ENCODE results near the gene CCDC158. TPM values are rescaled to one million over a fixed set of nuclear protein-coding genes. Genes with fewer than 3 reads are reported as not detected.

The CCDC158 gene
- total RNA-seq, 3 donors from 2014 or later: 1.3 to 5.4 (median 4.3) TPM

DNA sequence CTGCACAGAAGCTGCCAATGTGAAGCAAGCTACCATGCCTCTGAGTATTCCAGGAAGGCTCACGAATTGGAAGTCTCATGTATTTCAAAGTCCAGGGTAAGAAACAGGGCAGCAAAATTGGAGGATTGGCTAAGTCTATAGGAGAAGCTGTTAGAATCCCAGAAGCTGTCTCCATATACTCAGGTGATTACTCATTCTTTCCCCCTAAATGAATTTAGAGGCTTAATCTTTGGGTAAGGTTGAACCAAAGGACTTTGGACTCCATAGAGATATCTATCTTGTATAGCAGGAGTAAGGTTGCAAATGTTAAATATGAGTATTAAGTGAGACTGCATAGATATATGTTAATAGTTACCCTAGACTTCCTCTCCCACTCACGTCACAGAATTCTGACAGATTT, 78.1 kb downstream of the CCDC158 start:
- no peaks in the 10 kb centered on the region for H3K36me3 ChIP-seq
- no peaks in the 10 kb centered on the region for H3K9me3 ChIP-seq
- no peak for DNase-seq (ENCODE audit: low spot score in 2 of 2)
- TF ChIP-seq POLR2A (IDR thresholded peaks at IDR 0.05) (no peak), POLR2AphosphoS5 (IDR thresholded peaks at IDR 0.05) (no peak)
- H3K4me1 ChIP-seq: no peaks in the 10 kb centered on the region
- no peaks in the 10 kb centered on the region for H3K27me3 ChIP-seq
- H3K27ac ChIP-seq: no peak overlapping the region
- no peak overlapping the region for H3K4me3 ChIP-seq
- intact Hi-C loops (cut with DNase I; ENCODE audit: low total_unique reads): no loop called here

DNA sequence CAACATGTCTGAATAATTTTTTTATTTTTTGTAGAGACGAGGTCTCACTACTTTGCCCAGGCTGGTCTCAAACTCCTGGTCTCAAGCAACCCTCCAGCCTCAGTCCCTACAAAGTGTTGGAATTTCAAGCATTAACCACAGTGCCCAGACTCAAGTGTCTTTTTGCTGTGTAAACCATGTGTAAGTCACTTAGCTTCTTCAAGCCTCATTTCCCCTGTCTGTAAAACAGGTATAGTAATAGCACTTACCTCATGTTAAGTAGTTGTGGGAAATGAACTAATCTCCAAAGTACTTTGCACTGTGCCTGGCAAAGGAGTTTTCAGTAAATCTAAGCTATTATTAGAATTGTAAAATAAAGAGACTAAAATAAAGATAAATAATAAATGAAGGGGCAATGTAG, 78.8 kb downstream of the CCDC158 start:
- Histone ChIP-seq H3K27me3 (no peaks in the 10 kb centered on the region), H3K4me1 (no peaks in the 10 kb centered on the region), H3K27ac (no peak overlapping the region), H3K36me3 (no peaks in the 10 kb centered on the region), H3K4me3 (no peak overlapping the region), H3K9me3 (no peaks in the 10 kb centered on the region)
- intact Hi-C loops (cut with DNase I; ENCODE audit: low total_unique reads): no loop called here
- DNase-seq (ENCODE audit: low spot score in 2 of 2): no peak
- no peak for TF ChIP-seq POLR2A (IDR thresholded peaks at IDR 0.05)
- no peak for TF ChIP-seq POLR2AphosphoS5 (IDR thresholded peaks at IDR 0.05)
- TF ChIP-seq, protein P1, sequence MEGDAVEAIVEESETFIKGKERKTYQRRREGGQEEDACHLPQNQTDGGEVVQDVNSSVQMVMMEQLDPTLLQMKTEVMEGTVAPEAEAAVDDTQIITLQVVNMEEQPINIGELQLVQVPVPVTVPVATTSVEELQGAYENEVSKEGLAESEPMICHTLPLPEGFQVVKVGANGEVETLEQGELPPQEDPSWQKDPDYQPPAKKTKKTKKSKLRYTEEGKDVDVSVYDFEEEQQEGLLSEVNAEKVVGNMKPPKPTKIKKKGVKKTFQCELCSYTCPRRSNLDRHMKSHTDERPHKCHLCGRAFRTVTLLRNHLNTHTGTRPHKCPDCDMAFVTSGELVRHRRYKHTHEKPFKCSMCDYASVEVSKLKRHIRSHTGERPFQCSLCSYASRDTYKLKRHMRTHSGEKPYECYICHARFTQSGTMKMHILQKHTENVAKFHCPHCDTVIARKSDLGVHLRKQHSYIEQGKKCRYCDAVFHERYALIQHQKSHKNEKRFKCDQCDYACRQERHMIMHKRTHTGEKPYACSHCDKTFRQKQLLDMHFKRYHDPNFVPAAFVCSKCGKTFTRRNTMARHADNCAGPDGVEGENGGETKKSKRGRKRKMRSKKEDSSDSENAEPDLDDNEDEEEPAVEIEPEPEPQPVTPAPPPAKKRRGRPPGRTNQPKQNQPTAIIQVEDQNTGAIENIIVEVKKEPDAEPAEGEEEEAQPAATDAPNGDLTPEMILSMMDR (IDR thresholded peaks at IDR 0.05): no peak

DNA sequence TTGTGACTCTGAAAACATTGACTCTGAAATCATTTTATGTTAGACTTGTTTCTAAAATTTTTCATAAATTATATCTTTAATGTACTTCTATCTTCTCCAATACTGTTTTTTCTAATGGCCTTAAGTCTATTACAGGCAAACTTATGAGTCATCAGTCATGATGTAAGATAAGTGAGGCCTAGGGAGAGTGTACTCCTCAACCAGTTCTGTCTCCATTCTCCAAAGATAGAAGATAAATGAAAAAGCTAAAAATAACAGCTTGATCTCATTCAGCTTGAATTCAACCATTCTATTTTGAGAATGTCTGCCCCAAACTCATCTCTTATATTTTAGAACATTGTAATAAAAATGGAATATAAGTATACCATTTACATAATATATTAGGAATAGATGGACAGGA, 79.9 kb downstream of the CCDC158 start:
- TF ChIP-seq, protein P1 (IDR thresholded peaks at IDR 0.05): no peak
- TF ChIP-seq POLR2A (IDR thresholded peaks at IDR 0.05): no peak
- H3K27ac ChIP-seq: no peak overlapping the region
- H3K27me3 ChIP-seq: no peaks in the 10 kb centered on the region
- no peak overlapping the region for H3K4me3 ChIP-seq
- DNase-seq (ENCODE audit: low spot score in 2 of 2): no peak
- no peaks in the 10 kb centered on the region for H3K9me3 ChIP-seq
- intact Hi-C loops (cut with DNase I; ENCODE audit: low total_unique reads): no loop called here
- no peaks in the 10 kb centered on the region for H3K36me3 ChIP-seq
- H3K4me1 ChIP-seq: no peaks in the 10 kb centered on the region

DNA sequence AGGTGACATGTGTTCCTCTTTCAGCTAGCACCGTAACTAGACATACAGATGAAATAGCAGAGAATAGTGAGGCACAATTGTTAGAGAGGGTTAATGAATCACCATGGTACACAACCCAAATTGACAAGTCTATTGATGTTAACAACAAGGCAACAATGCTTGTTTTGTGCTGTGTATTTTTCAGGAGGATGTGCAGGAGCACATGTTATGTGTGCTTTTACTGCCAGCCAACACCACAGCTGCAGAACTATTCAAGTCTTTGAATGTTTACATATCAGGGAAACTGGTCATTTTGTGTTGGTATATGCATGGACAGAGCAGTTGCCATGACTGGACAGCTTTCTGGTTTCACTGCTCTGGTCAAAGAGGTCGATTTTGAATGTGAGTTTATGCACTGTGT, 81.6 kb downstream of the CCDC158 start:
- H3K27me3 ChIP-seq: no peaks in the 10 kb centered on the region
- intact Hi-C loops (cut with DNase I; ENCODE audit: low total_unique reads): no loop called here
- no peaks in the 10 kb centered on the region for H3K9me3 ChIP-seq
- DNase-seq (ENCODE audit: low spot score in 2 of 2): no peak
- no peaks in the 10 kb centered on the region for H3K4me1 ChIP-seq
- H3K36me3 ChIP-seq: no peaks in the 10 kb centered on the region
- no peak for TF ChIP-seq POLR2AphosphoS5 (IDR thresholded peaks at IDR 0.05)
- TF ChIP-seq POLR2A (IDR thresholded peaks at IDR 0.05): no peak
- TF ChIP-seq, protein P1 (IDR thresholded peaks at IDR 0.05): no peak
- no peak overlapping the region for H3K4me3 ChIP-seq
- H3K27ac ChIP-seq: no peak overlapping the region

DNA sequence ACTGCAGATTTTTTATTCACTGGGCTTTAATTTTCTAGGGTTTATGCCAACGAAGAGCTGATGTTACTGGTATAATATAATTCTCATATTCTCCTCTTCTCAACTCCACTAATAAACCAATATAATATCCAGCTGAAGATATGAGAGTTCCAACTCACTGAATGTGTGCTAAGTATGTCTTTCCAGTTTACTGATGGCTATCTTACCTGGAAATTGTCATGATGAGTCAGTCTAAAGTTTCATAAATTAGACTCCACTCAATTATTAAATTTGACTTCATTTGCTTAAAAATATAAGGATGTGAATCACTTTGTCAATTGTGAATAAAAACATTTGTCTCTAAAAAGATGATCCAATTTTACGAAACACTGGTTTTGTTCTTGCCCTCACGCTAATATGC, 86.1 kb downstream of the CCDC158 start:
- intact Hi-C loops (cut with DNase I; ENCODE audit: low total_unique reads): no loop called here
- Histone ChIP-seq H3K36me3 (no peaks in the 10 kb centered on the region), H3K27me3 (no peaks in the 10 kb centered on the region), H3K4me3 (no peak overlapping the region), H3K27ac (no peak overlapping the region), H3K4me1 (no peaks in the 10 kb centered on the region), H3K9me3 (no peaks in the 10 kb centered on the region)
- TF ChIP-seq POLR2A (IDR thresholded peaks at IDR 0.05) (no peak), POLR2AphosphoS5 (IDR thresholded peaks at IDR 0.05) (no peak)
- TF ChIP-seq, protein P1 (IDR thresholded peaks at IDR 0.05): no peak
- DNase-seq (ENCODE audit: low spot score in 2 of 2): no peak

DNA sequence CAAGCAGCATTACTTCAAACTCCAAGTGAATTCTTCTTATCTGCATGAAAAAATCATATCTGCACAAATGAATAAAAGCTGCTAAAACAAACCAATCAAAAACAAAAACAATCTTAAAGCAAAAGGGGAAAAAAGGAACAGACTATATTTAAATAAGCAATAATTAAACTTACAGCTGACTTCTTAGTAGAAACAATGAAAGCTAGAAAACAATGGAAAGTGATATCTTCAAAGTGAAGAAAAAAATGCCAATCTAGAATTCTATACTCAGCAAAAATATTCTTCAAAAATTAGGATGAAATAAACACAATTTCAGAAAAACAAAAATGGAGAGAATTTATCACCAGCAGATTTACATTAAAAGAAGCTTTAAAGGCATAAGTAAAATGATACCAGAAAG, 94.4 kb downstream of the CCDC158 start:
- Histone ChIP-seq H3K36me3 (no peaks in the 10 kb centered on the region), H3K9me3 (peaks cover 0 to 12% of the 10 kb centered on the region in 2 donors), H3K27me3 (no peaks in the 10 kb centered on the region), H3K4me3 (no peak overlapping the region), H3K27ac (no peak overlapping the region), H3K4me1 (no peaks in the 10 kb centered on the region)
- intact Hi-C loops (cut with DNase I; ENCODE audit: low total_unique reads): no loop called here
- no peak for TF ChIP-seq POLR2A (IDR thresholded peaks at IDR 0.05)
- TF ChIP-seq, protein P1 (IDR thresholded peaks at IDR 0.05): no peak
- no peak for TF ChIP-seq POLR2AphosphoS5 (IDR thresholded peaks at IDR 0.05)
- no peak for DNase-seq (ENCODE audit: low spot score in 2 of 2)

Data from breast epithelium (tissue), 4 donors.